Measurements from ENCODE around the gene ADAT2.

GRCh38 chr6:143441010-143441409 lies 9.5 kb downstream of the ADAT2 start:
- TF ChIP-seq CTCF (IDR thresholded peaks at IDR 0.05) (no peak), POLR2A (IDR thresholded peaks at IDR 0.05) (no peak)
